ENCODE data around the gene ANKRD42.

ANKRD42 gene

GRCh38 chr11:83294208-83294607, 100.7 kb downstream of the ANKRD42 start:
- no peak for DNase-seq

All from NCI-H1092 (cell line).